ENCODE results near the gene FBH1.

- TF ChIP-seq POLR2A (IDR thresholded peaks at IDR 0.05; ENCODE audit: low read length) = no peak
- no peak for TF ChIP-seq GATA1 (IDR thresholded peaks at IDR 0.05; ENCODE audit: low read depth, low read length)
Observed at GRCh38 chr10:5978230-5978489, 88.1 kb downstream of the FBH1 start.

Data from erythroblast (primary cell).